DND-41 (cell line): ENCODE results near the gene LIMS1.
"Not testable (repeated sequence)": the region's sequence is repeated elsewhere in the genome, so short reads cannot be mapped to it uniquely, and the experiment has no call there.

Experiments used
- EZH2 ChIP-seq: IDR thresholded peaks from 3 replicates; pipeline ENCODE4 v1.6.1; 2012; ENCODE audit warnings: borderline replicate concordance, low read depth, mild to moderate bottlenecking, moderate library complexity, low read length, inconsistent platforms; ENCODE audit not compliant: severe bottlenecking
- TF ChIP-seq, protein P1 (sequence below): IDR thresholded peaks from 2 replicates; pipeline ENCODE4 v1.5.1; 2012; ENCODE audit warnings: borderline replicate concordance, low read length, moderate library complexity, mild to moderate bottlenecking; ENCODE audit not compliant: poor library complexity, severe bottlenecking; ENCODE audit errors: extremely low read depth

- TF ChIP-seq EZH2 = not testable (repeated sequence)
- TF ChIP-seq, protein P1, sequence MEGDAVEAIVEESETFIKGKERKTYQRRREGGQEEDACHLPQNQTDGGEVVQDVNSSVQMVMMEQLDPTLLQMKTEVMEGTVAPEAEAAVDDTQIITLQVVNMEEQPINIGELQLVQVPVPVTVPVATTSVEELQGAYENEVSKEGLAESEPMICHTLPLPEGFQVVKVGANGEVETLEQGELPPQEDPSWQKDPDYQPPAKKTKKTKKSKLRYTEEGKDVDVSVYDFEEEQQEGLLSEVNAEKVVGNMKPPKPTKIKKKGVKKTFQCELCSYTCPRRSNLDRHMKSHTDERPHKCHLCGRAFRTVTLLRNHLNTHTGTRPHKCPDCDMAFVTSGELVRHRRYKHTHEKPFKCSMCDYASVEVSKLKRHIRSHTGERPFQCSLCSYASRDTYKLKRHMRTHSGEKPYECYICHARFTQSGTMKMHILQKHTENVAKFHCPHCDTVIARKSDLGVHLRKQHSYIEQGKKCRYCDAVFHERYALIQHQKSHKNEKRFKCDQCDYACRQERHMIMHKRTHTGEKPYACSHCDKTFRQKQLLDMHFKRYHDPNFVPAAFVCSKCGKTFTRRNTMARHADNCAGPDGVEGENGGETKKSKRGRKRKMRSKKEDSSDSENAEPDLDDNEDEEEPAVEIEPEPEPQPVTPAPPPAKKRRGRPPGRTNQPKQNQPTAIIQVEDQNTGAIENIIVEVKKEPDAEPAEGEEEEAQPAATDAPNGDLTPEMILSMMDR = not testable (repeated sequence)
Observed at GRCh38 chr2:108690001-108690400, 155.7 kb downstream of the LIMS1 start.
